HG03064 (cell line): Measurements from ENCODE around the gene AGBL1.

Experiments used
- ATAC-seq: cut with Tn5 transposase; IDR thresholded peaks from one replicate; pipeline ENCODE4 v1.9.1; 2021; ENCODE audit warnings: low read depth; ENCODE audit not compliant: unreplicated experiment

The AGBL1 gene

GRCh38 chr15:86231864-86232721, 152.4 kb downstream of the AGBL1 start:
- ATAC-seq = no peak

GRCh38 chr15:86235667-86236066, 156.0 kb downstream of the AGBL1 start:
- ATAC-seq = no peak

GRCh38 chr15:86236356-86237110, 156.9 kb downstream of the AGBL1 start:
- ATAC-seq = no peak

GRCh38 chr15:86237111-86237500, 157.4 kb downstream of the AGBL1 start:
- ATAC-seq = no peak

GRCh38 chr15:86247249-86247955, 167.7 kb downstream of the AGBL1 start:
- ATAC-seq = no peak

- ATAC-seq = no peak
Measured at GRCh38 chr15:86255247-86255646, 175.6 kb downstream of the AGBL1 start.

GRCh38 chr15:86256628-86257027, 177.0 kb downstream of the AGBL1 start:
- ATAC-seq = no peak

- ATAC-seq = no peak
Measured at GRCh38 chr15:86259589-86259988, 179.9 kb downstream of the AGBL1 start.

- no peak for ATAC-seq
Measured at GRCh38 chr15:86263230-86263629, 183.6 kb downstream of the AGBL1 start.

- ATAC-seq = no peak
Measured at GRCh38 chr15:86266896-86267484, 187.3 kb downstream of the AGBL1 start.

- ATAC-seq = no peak
Measured at GRCh38 chr15:86267892-86268291, 188.2 kb downstream of the AGBL1 start.

GRCh38 chr15:86268558-86268957, 188.9 kb downstream of the AGBL1 start:
- ATAC-seq = no peak

GRCh38 chr15:86273309-86273708, 193.6 kb downstream of the AGBL1 start:
- ATAC-seq = no peak

- ATAC-seq = no peak
Measured at GRCh38 chr15:86275361-86275760, 195.7 kb downstream of the AGBL1 start.

- no peak for ATAC-seq
Measured at GRCh38 chr15:86278586-86278985, 198.9 kb downstream of the AGBL1 start.

- no peak for ATAC-seq
Measured at GRCh38 chr15:86284635-86285034, 205.0 kb downstream of the AGBL1 start.

- no peak for ATAC-seq
Measured at GRCh38 chr15:86295511-86295910, 215.8 kb downstream of the AGBL1 start.

GRCh38 chr15:86296769-86297168, 217.1 kb downstream of the AGBL1 start:
- no peak for ATAC-seq

GRCh38 chr15:86300390-86301125, 220.9 kb downstream of the AGBL1 start:
- no peak for ATAC-seq
